HG02970 (cell line): ENCODE results near the gene DNAJC5.
"Not testable (repeated sequence)": the region's sequence is repeated elsewhere in the genome, so short reads cannot be mapped to it uniquely, and the experiment has no call there.

Experiments
- ATAC-seq: cut with Tn5 transposase; IDR thresholded peaks from one replicate; pipeline ENCODE4 v1.9.1; 2021; ENCODE audit warnings: mild to moderate bottlenecking, moderate library complexity, moderate number of reproducible peaks; ENCODE audit not compliant: unreplicated experiment, low FRiP score

DNAJC5 gene

DNA sequence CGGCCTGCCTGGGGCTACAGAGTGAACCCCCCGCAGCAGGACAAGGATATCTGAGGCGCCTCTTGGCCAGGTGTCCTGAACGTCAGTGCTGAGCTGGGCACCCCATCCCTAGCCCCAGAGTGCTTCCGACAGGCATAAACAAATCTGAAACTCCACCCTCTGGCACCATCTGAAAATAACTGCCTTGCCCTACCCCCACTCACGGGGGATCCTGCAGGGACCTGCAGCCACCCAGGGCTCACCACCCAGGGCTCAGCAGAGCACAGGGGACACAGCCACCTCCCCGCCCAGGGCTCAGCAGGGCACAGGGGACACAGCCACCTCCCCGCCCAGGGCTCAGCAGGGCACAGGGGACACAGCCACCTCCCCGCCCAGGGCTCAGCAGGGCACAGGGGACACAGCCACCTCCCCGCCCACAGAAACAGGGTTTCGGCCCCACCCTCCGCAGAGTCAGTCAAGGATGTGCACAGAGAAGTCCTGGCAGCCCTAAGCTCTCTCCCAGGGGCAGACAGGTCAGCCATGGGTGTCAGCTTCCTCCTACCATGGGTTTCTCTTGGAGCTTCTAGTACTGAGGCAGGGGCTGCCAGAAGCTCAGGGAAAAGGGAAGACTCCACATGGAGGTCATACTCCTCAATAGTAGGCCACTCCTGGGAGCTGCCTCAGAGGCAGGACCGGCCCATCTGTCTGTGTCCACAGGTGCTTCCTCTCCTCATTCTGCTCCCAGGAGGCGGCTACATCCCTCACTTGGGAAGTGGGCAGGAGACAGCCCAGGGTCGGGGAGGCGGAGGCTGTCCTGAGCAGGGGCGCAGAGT lies 56.7 kb downstream of the DNAJC5 start:
- no peak for ATAC-seq

GRCh38 chr20:63952210-63952535 lies 57.2 kb downstream of the DNAJC5 start:
- ATAC-seq = no peak

GRCh38 chr20:63952769-63953168 lies 57.8 kb downstream of the DNAJC5 start:
- ATAC-seq = no peak

DNA sequence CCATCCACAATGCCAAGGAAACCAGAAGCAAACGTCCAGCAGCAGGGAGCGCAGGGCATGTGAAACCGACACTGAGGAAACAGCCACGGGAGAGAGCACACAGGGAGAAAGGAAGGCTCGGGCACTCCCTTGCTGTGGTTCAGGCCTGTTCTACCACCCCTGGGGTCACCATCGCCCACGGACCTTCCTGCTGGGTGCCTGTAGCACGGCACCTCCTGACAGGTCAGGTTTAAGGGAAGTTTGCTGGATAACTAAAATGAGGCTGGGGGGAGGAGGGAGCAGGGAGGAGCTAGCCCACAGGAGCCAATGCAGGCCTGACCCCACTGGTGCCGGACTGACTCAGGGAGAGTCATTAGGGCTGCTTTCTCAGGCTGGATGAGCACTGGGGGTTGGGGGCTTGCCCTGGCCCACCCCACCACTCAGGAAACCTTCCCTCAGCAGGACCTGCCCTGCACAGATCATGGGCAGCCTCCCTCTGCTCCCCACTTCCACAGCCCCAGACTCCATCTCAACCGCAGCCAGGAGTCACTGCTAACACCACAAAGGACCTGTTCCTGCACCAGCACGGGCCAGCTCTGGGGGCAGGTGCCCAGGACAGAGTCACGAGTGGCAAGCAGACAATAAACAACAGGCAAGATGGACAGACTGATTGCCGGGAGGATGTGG lies 59.0 kb downstream of the DNAJC5 start:
- no peak for ATAC-seq

GRCh38 chr20:63955281-63955826 lies 60.4 kb downstream of the DNAJC5 start:
- peak; percentile 13 for ATAC-seq

GRCh38 chr20:63955827-63956663 lies 61.1 kb downstream of the DNAJC5 start, which contains the start of gene UCKL1:
UCKL1 (minus strand) TSS chr20:63956416; CDS start chr20:63956372, 44 bp downstream.
- peak; percentile 65 for ATAC-seq

GRCh38 chr20:63956664-63957003 lies 61.7 kb downstream of the DNAJC5 start:
- ATAC-seq = peak; percentile 15

GRCh38 chr20:63957004-63957689 lies 62.2 kb downstream of the DNAJC5 start:
- ATAC-seq = peak; percentile 10

DNA sequence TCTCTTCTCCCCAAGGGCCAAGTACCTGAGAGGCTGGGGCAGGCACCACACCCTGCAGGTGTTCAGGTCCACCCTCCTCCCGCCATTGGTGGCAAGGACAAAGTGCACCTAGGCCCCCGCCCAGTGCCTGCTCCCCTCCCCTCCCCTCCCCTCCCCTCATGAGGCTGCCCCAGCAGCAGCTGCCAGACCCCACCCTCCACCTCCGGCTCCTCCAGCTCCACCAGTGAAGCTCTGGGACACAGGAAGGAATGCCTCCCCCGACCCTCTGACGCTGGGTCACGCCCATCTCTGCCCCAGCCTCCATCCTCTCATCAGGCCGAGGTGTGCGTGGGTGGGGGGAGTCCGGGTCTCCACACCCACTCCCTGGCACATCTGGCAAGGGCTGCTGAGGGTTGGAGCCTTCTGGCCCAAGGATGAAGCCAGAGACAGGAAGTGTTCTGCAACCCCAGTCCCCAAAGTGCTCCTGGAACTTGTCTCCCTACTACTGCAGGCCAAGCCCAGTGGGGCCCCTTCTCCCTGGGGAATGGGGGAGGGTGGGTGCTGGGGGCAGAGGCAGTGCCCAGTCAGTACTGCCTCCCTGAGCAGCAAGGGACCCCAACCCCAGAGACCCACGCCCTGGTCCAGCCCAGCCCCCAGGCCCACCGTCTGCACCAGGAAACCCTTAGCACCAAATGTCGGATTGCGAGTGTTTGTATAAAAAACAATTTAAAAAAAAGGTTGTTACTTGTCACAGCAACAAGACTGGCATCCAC lies 62.9 kb downstream of the DNAJC5 start:
- ATAC-seq = no peak

- ATAC-seq = no peak
Observed at GRCh38 chr20:63958471-63958870, 63.5 kb downstream of the DNAJC5 start.

DNA sequence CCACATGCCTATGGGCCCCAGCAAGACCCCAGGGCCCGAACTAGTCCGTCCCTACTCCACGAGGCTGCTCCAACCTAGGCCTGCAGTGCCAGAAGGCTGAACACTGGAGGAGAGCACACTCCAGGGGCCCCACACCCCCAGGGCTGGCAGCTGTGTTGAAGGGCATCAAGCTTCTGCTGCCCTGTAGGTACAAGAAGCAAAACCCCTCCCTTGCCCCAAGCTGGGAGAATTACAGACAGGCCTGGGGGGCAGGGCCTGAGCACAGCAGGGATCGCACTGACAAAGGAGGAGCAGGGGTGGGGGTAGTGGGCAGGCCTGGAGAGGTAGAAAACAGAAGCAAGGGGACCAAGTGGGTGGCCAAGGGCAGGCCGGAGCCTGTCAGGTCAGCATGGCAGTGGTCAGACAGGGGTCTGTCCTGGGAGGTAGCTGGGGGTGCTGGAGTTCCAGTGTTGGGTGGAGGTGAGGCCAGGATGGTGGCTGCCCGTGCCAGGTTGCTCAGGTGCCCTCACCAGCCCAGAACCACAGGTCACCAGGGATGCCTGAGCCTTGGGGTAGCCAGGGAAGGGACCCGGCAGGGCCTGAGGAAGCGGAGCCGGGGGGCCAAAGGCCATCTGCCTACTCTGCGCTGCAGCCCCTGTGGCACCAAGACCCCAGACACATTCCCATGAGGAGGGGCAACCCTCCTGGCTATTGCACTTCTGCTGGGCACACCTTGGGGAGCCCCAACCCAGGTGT lies 64.2 kb downstream of the DNAJC5 start:
- no peak for ATAC-seq

DNA sequence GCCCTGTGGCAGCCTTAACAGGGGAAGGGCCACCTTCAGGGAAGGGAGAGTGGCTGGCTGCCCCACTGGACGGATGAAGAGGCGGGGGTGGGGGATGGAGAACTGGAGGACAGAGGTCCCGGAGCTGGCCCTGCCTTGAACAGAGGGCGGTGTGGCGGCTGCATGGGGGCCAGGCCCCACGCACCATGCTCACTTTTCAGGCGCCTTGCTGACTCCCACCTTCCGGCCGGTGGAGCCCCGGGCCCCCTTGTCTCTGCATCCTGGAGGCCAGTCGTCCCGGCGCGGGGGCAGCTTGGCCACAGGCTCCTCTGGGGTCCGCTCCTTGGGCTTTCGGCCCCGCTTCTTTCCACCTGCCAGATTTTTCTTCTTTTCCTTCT lies 64.8 kb downstream of the DNAJC5 start:
- ATAC-seq = no peak

- not testable (repeated sequence) for ATAC-seq
Observed at GRCh38 chr20:63960654-63961621, 66.0 kb downstream of the DNAJC5 start.

DNA sequence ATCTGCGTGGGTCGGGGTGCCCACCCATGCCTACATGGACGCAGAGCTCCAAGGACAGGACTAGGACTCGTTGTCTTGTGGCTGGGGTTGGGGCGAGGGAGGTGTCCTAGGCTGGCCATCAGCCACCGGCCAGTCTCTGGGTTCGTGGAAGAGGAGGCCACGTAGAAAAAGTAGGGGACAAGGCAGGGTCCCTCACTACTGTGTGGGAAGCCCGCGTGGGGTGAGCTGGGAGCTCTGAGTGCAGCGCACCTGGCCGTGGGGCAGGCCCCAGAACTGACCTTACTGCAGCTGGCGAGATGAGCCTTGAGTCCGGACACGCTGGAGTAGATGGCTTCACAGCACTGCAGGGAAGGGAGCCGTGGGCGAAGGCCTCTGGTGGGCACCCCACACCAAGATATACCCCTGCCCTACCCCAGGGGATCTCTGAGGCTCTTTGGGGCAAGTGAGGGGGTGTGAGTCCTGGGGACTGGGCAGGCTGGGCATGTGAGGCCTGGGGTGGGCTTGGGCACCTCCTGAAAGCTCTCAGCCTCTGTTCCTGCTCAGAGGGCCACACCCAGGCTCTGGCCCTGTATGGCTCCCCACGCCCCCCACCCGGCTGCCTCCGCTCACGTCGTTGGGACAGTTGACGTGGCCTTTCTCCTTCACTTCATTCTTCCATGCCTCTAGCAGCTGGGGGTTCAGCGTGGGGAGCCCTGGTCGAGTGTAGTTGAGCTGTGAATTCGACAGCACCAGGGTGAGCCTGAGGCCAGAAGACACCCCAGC lies 66.9 kb downstream of the DNAJC5 start:
- no peak for ATAC-seq

- ATAC-seq = no peak
Observed at GRCh38 chr20:63962426-63963347, 67.8 kb downstream of the DNAJC5 start.

- ATAC-seq = no peak
Observed at GRCh38 chr20:63963348-63963741, 68.4 kb downstream of the DNAJC5 start.
